IPS DF 19.7 (cell line): ENCODE data around the gene PLP2.
"Not testable (repeated sequence)": the region's sequence is repeated elsewhere in the genome, so short reads cannot be mapped to it uniquely, and the experiment has no call there.

Experiments
- DNase-seq: peaks from one replicate; pipeline ENCODE4 v3.0.0-alpha.2; 2013; ENCODE audit warnings: low read depth, low spot score

PLP2 gene

GRCh38 chrX:49171752-49172279 lies at the start of gene PLP2:
PLP2 (plus strand) TSS chrX:49171898; CDS start chrX:49172001, 103 bp downstream.
- no peak for DNase-seq

- no peak for DNase-seq
Observed at GRCh38 chrX:49122499-49122898, 49.2 kb upstream of the PLP2 start.

GRCh38 chrX:49127742-49128258 lies 43.9 kb upstream of the PLP2 start:
- not testable (repeated sequence) for DNase-seq

GRCh38 chrX:49129427-49129826 lies 42.3 kb upstream of the PLP2 start:
- no peak for DNase-seq

GRCh38 chrX:49132275-49132674 lies 39.4 kb upstream of the PLP2 start:
- not testable (repeated sequence) for DNase-seq

- DNase-seq = no peak
Observed at GRCh38 chrX:49133759-49134158, 37.9 kb upstream of the PLP2 start.

GRCh38 chrX:49137492-49137891 lies 34.2 kb upstream of the PLP2 start:
- DNase-seq = no peak

GRCh38 chrX:49139713-49140112 lies 32.0 kb upstream of the PLP2 start:
- no peak for DNase-seq

GRCh38 chrX:49142264-49142663 lies 29.4 kb upstream of the PLP2 start:
- not testable (repeated sequence) for DNase-seq

- DNase-seq = not testable (repeated sequence)
Observed at GRCh38 chrX:49143154-49143553, 28.5 kb upstream of the PLP2 start.

GRCh38 chrX:49147282-49147681 lies 24.4 kb upstream of the PLP2 start:
- DNase-seq = no peak

- DNase-seq = no peak
Observed at GRCh38 chrX:49147936-49148335, 23.8 kb upstream of the PLP2 start.

GRCh38 chrX:49148390-49149100 lies 23.2 kb upstream of the PLP2 start:
- DNase-seq = not testable (repeated sequence)

- not testable (repeated sequence) for DNase-seq
Observed at GRCh38 chrX:49149291-49149690, 22.4 kb upstream of the PLP2 start.

GRCh38 chrX:49153467-49153866 lies 18.2 kb upstream of the PLP2 start:
- no peak for DNase-seq

- DNase-seq = no peak
Observed at GRCh38 chrX:49155243-49155899, 16.3 kb upstream of the PLP2 start.

GRCh38 chrX:49155900-49156837 lies 15.5 kb upstream of the PLP2 start:
- DNase-seq = no peak

- no peak for DNase-seq
Observed at GRCh38 chrX:49157194-49157593, 14.5 kb upstream of the PLP2 start.

- DNase-seq = no peak
Observed at GRCh38 chrX:49160908-49161307, 10.8 kb upstream of the PLP2 start.

- DNase-seq = no peak
Observed at GRCh38 chrX:49161632-49162031, 10.1 kb upstream of the PLP2 start.

GRCh38 chrX:49162620-49163019 lies 9.1 kb upstream of the PLP2 start, which contains the start of gene MAGIX:
MAGIX (plus strand) TSS chrX:49162758; CDS start chrX:49162890, 132 bp downstream.
- DNase-seq = no peak
